SU-DHL-6 (cell line): ENCODE data around the gene TREML1.

Source experiments
- CTCF ChIP-seq: fragments of 200-600 bp; sonication (generic); IDR thresholded peaks from one replicate; pipeline ENCODE4 v1.5.1; 2017; ENCODE audit warnings: antibody characterized with exemption, mild to moderate bottlenecking, low read length, moderate library complexity; ENCODE audit not compliant: insufficient read depth, poor library complexity, severe bottlenecking
- EZH2phosphoT487 ChIP-seq: fragments of 200-600 bp; sonication (generic), shearing (Covaris generic); conservative IDR thresholded peaks from 2 replicates; pipeline ENCODE4 v1.6.1; 2018; ENCODE audit warnings: mild to moderate bottlenecking, antibody characterized with exemption, low read length, moderate library complexity, mixed read lengths

- no peak for TF ChIP-seq EZH2phosphoT487
- TF ChIP-seq CTCF = no peak
These were observed 9.2 kb upstream of the TREML1 start for GRCh38 chr6:41163419-41163717.
